Common myeloid progenitor, CD34-positive (primary cell): ENCODE data around the gene FXYD7.
A peak's percentile ranks its signal among the peaks of the same experiment; 100 is the strongest.

Experiments
- CTCF ChIA-PET: fragments of 350-600 bp; sonication (Branson Sonifier 250); formaldehyde crosslinking; loops from one replicate; lab custom pipeline; 2021; ENCODE audit warnings: antibody characterized with exemption; lab: Charles Lee
- POLR2A ChIA-PET: fragments of 350-600 bp; sonication (Branson Sonifier 250); formaldehyde crosslinking; loops from one replicate; lab custom pipeline; 2021; ENCODE audit warnings: antibody characterized with exemption; lab: Charles Lee
- DNase-seq, 3 donors: peaks; one replicate each; pipeline versions ENCODE4 v3.0.0 to v3.0.0-alpha.2; 2013
- H3K27ac ChIP-seq, 2 experiments: 1 replicate in 1 of 2; 2 replicates in 1 of 2; pipeline ENCODE4 v1.7.0; 2013; ENCODE audit warnings: inconsistent platforms in 2 of 2, low read length in 2 of 2, mild to moderate bottlenecking in 2 of 2, low read depth in 1 of 2, moderate library complexity in 1 of 2; ENCODE audit not compliant: severe bottlenecking in 2 of 2, insufficient read depth in 1 of 2, poor library complexity in 1 of 2
- H3K27me3 ChIP-seq, 5 experiments: replicated peaks in 2 of 5; 1 replicate in 3 of 5; 2 replicates in 2 of 5; pipeline versions ENCODE4 v1.6.1 to v1.7.0; 2013; ENCODE audit warnings: low read length in 4 of 5, mild to moderate bottlenecking in 2 of 5, moderate library complexity in 2 of 5, inconsistent platforms in 1 of 5; ENCODE audit not compliant: insufficient read depth in 5 of 5, control insufficient read depth in 4 of 5
- H3K36me3 ChIP-seq, 4 experiments: 1 replicate in 2 of 4; 2 replicates in 2 of 4; pipeline versions ENCODE4 v1.6.1 to v1.7.0; 2013; ENCODE audit warnings: low read length in 3 of 4, control low read depth in 1 of 4, mild to moderate bottlenecking in 1 of 4; ENCODE audit not compliant: control insufficient read depth in 4 of 4, insufficient read depth in 4 of 4
- H3K4me1 ChIP-seq, 4 experiments: 1 replicate in 3 of 4; 2 replicates in 1 of 4; pipeline versions ENCODE4 v1.6.1 to v1.7.1; 2013; ENCODE audit warnings: low read length in 3 of 4, mild to moderate bottlenecking in 3 of 4, control low read depth in 1 of 4, inconsistent platforms in 1 of 4, moderate library complexity in 1 of 4; ENCODE audit not compliant: control insufficient read depth in 4 of 4, insufficient read depth in 4 of 4; ENCODE audit errors: control extremely low read depth in 1 of 4
- H3K4me3 ChIP-seq, 7 experiments: 1 replicate in 4 of 7; 2 replicates in 3 of 7; pipeline versions ENCODE4 v1.5.1 to v1.7.0; 2013; ENCODE audit warnings: mild to moderate bottlenecking in 7 of 7, low read length in 6 of 7, moderate library complexity in 6 of 7, inconsistent platforms in 2 of 7, low read depth in 2 of 7, control low read depth in 1 of 7; ENCODE audit not compliant: insufficient read depth in 4 of 7, control insufficient read depth in 1 of 7; ENCODE audit errors: extremely low read depth in 1 of 7
- H3K9me3 ChIP-seq, 5 experiments: 1 replicate in 4 of 5; 2 replicates in 1 of 5; pipeline versions ENCODE4 v1.6.1 to v1.7.1; 2013; ENCODE audit warnings: low read length in 4 of 5, mild to moderate bottlenecking in 2 of 5, inconsistent platforms in 1 of 5, low read depth in 1 of 5, moderate library complexity in 1 of 5; ENCODE audit not compliant: control insufficient read depth in 4 of 5, insufficient read depth in 2 of 5; ENCODE audit errors: control extremely low read depth in 1 of 5
- WGBS: methylation state at CpG from one replicate; pipeline ENCODE4 v1.1.5; 2013; ENCODE audit not compliant: insufficient coverage; 5-methylcytosine and 5-hydroxymethylcytosine counted together

The FXYD7 gene

DNA sequence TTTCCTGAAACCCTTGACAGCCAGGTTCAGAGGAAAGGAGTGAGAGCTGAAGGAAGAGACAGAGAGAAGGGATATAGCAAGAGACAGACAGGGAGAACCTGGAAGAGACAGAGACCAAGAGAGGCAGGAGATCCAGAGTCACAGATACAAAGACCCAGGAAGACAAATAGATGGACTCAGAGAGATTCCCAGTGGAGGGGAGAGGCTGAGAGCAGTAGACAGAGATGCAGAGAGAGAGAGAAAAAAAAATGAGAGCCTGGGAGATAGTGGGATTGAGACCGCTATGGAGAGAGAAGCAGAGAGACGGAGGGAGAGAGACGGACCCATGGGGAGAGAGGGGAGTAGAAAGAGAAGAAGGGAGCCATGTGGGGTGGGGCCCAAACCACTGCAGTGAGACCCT, 763 bp downstream of the FXYD7 start:
- Histone ChIP-seq H3K36me3 (no peaks in the 10 kb centered on the region), H3K27me3 (peaks cover 0 to 33% (median 17%) of the 10 kb centered on the region in 5 experiments), H3K9me3 (no peaks in the 10 kb centered on the region), H3K27ac (no peak overlapping the region), H3K4me3 (no peak overlapping the region), H3K4me1 (peaks cover 0 to 46% (median 36%) of the 10 kb centered on the region in 4 experiments)
- ChIA-PET CTCF (interaction anchor here (1.0 to 5.6 kb wide), 4 partner anchors 8 to 94 kb away, joined by 5 to 38 read pairs (median 13); partner anchors contain the start of gene FXYD5), POLR2A (interaction anchor here (1.1 to 3.2 kb wide), 2 partner anchors 10 to 348 kb away, joined by 3 to 14 read pairs; partner anchors contain the start of gene FXYD5)
- 60% methylated on average over 3 of the region's 3 CpGs for WGBS
- DNase-seq: no peak

DNA sequence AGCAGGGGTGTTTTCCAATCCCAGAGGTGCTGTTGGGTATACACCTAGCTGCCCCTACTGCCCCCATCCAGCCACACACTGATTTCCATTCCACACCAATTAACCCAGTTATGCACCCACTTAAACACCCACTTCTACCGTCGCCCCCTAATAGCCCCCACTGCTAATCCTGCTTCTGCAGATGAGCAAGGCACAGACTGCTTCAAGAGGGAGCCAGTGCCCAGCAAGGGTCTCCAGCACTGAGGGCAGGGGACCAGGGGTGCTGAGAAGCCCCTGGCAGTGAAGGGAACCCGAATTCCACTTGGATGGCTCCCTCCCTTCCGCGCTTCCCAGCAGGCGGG, 1.2 kb downstream of the FXYD7 start:
- CTCF ChIA-PET: interaction anchor here (0.9 to 5.6 kb wide), 3 partner anchors 10 to 119 kb away, joined by 4 to 38 read pairs (median 5); partner anchors contain the start of gene FXYD5
- Histone ChIP-seq H3K27me3 (peaks cover 0 to 33% (median 17%) of the 10 kb centered on the region in 5 experiments), H3K9me3 (no peaks in the 10 kb centered on the region), H3K4me3 (no peak overlapping the region), H3K27ac (no peak overlapping the region), H3K36me3 (no peaks in the 10 kb centered on the region), H3K4me1 (peaks cover 0 to 46% (median 34%) of the 10 kb centered on the region in 4 experiments)
- POLR2A ChIA-PET: interaction anchor here (1.1 kb wide), 1 partner anchor 347 kb away, joined by 3 read pairs; no protein-coding TSS in a partner anchor
- WGBS: no CpG with 5 or more reads among the region's 6 CpGs
- no peak for DNase-seq

DNA sequence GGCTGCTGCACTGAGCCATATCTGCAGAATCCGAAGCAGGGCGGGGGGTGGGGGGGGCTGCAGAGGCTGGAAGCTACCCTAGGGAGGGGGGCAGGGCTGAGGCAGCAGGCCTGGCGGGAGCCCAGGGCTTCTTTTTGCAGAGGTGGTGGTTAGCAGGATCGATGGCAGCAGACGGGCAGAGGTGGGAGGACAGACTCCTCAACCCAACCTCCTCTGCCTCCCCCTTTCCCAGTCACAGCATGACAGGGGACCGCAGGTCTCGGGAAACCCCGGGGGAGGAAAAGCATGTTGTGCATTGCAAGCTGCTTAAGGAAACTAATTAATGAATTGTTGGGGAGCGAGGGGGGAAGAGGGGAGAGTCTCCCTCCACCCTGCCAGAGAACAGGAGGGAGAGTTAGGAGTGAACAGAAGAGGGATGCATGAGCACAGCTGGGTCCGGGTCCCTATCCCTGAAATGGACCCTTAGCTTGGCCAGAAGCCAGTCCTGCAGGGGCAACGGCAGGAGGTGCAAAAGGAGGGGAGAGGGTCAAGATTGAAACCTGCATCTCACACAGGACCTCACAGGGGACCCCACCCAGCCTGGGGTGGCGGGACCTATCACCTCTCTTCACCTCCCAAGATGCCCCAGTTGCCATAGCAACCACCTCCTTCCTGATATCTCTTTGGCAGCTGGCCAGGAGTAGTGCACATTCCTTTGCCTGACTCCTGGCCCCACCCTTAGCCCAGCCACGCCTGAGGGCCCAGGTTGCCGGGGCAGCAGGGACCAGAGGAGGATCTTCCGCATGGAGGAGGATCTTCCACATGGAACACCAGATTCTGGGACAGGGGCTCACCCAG, 1.8 kb downstream of the FXYD7 start:
- no peaks in the 10 kb centered on the region for H3K9me3 ChIP-seq
- H3K27ac ChIP-seq: no peak overlapping the region
- no peaks in the 10 kb centered on the region for H3K36me3 ChIP-seq
- peaks cover 0 to 33% (median 17%) of the 10 kb centered on the region in 5 experiments for H3K27me3 ChIP-seq
- POLR2A ChIA-PET: interaction anchor here (1.1 kb wide), 1 partner anchor 347 kb away, joined by 3 read pairs; no protein-coding TSS in a partner anchor
- CTCF ChIA-PET: interaction anchor here (0.7 to 5.6 kb wide), 7 partner anchors 9 to 176 kb away, joined by 3 to 38 read pairs (median 3); partner anchors contain the start of gene FXYD5
- H3K4me1 ChIP-seq: peaks cover 0 to 46% (median 33%) of the 10 kb centered on the region in 4 experiments
- 32% methylated on average over 3 of the region's 15 CpGs for WGBS
- H3K4me3 ChIP-seq: no peak overlapping the region
- DNase-seq: peak in 2 of 3 donors; percentile 32 to 36

DNA sequence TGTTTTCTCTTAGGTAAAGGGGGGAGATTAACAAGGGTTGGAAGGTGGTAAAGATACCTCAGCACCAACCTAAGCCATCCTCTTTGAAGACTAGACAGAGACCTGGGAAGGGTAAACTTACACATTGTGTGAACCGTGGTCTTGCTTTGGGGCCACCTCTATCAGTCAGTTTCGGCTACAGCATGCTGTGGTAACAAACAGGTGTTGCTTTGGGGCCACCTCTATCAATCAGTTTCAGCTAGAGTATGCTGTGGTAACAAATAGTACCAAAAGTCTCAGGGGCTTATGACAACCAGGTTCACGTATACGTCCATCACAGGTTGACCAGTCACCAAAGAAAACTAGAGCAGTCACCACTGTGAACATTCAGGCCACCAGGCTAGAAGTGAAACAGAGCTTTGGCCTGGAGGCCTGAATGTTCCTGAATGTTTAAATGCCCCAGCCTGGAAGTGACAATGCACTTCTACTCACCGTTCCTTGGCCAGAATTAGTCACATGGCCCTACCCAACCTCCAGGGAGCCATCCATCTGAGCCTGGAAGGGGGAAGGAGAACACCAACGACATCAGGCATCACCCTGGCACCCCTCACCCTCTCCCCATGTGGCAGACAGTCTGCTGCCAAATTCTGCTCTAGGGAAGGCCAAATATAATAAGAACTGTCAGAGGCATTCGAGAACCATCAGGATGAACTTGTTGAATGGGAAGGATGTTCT, 3.8 kb downstream of the FXYD7 start:
- peaks cover 0 to 29% (median 13%) of the 10 kb centered on the region in 5 experiments for H3K27me3 ChIP-seq
- 74% methylated on average over 5 of the region's 7 CpGs for WGBS
- H3K27ac ChIP-seq: no peak overlapping the region
- H3K9me3 ChIP-seq: no peaks in the 10 kb centered on the region
- peaks cover 0 to 40% (median 26%) of the 10 kb centered on the region in 4 experiments for H3K4me1 ChIP-seq
- no peaks in the 10 kb centered on the region for H3K36me3 ChIP-seq
- ChIA-PET POLR2A (no interaction called here), CTCF (interaction anchor here (1.6 to 2.2 kb wide), 3 partner anchors 11 to 103 kb away, joined by 3 to 5 read pairs (median 4); no protein-coding TSS in a partner anchor)
- no peak overlapping the region for H3K4me3 ChIP-seq
- peak in 2 of 3 donors; percentile 60 to 65 for DNase-seq

DNA sequence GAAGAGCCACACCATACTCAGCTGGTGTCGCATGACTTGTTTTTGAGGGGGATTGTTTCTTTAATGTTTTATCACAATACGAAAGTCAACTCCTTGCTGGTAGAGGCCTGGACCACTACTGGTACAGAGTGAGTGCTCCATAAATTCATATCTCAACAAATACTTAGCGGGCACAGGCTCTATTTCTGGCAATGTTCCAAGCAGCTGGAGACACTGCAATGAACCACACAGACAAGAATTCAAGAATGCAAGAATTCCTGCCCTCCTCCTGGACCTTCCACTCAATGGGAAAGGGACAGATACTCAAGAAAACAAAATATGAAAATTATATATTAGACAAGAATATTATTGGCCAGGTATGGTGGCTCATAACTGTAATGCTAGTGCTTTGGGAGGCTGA, 6.4 kb downstream of the FXYD7 start:
- WGBS: 100% methylated on average over 1 of the region's 3 CpGs
- peaks cover 0 to 40% (median 33%) of the 10 kb centered on the region in 4 experiments for H3K4me1 ChIP-seq
- no peaks in the 10 kb centered on the region for H3K9me3 ChIP-seq
- peaks cover 0 to 8% (median 0%) of the 10 kb centered on the region in 5 experiments for H3K27me3 ChIP-seq
- DNase-seq: no peak
- ChIA-PET POLR2A (no interaction called here), CTCF (interaction anchor here (1.0 to 2.4 kb wide), 6 partner anchors 13 to 108 kb away, joined by 3 to 8 read pairs (median 4); no protein-coding TSS in a partner anchor)
- H3K4me3 ChIP-seq: no peak overlapping the region
- H3K36me3 ChIP-seq: no peaks in the 10 kb centered on the region
- H3K27ac ChIP-seq: no peak overlapping the region

DNA sequence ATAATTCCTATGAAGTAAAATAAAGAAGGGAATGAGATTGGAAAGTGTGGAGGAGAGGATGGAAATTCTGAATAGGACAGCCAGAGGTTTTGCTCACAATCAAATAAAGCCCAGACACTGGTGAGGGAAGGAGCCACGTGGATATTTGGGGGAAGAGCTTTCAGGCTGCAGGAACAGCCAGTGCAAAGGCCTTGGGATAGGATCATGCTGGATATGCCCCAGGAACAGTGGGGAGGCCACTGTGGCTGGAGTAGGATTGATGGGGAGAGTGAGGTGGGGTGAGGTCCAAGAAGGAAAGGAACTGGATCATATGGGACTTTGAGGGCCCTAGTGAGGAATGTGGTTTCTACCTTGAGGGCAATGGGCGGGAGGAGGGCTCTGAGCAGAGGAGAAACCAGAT, 7.4 kb downstream of the FXYD7 start:
- no peaks in the 10 kb centered on the region for H3K36me3 ChIP-seq
- no peaks in the 10 kb centered on the region for H3K27me3 ChIP-seq
- 92% methylated on average over 2 of the region's 2 CpGs for WGBS
- no peaks in the 10 kb centered on the region for H3K9me3 ChIP-seq
- POLR2A ChIA-PET: no interaction called here
- DNase-seq: no peak
- CTCF ChIA-PET: interaction anchor here (0.7 to 2.7 kb wide), 2 partner anchors 8 to 203 kb away, joined by 3 to 20 read pairs; partner anchors contain the start of gene FXYD7
- H3K27ac ChIP-seq: no peak overlapping the region
- H3K4me1 ChIP-seq: peaks cover 0 to 41% (median 33%) of the 10 kb centered on the region in 4 experiments
- no peak overlapping the region for H3K4me3 ChIP-seq
